HG03060 (cell line): ENCODE measurements around the gene PLA2G4D.
"Not testable (repeated sequence)": the region's sequence is repeated elsewhere in the genome, so short reads cannot be mapped to it uniquely, and the experiment has no call there.

Source experiments
- ATAC-seq: cut with Tn5 transposase; IDR thresholded peaks from one replicate; pipeline ENCODE4 v1.9.1; 2021; ENCODE audit warnings: low read depth, moderate number of reproducible peaks; ENCODE audit not compliant: unreplicated experiment

PLA2G4D gene

DNA sequence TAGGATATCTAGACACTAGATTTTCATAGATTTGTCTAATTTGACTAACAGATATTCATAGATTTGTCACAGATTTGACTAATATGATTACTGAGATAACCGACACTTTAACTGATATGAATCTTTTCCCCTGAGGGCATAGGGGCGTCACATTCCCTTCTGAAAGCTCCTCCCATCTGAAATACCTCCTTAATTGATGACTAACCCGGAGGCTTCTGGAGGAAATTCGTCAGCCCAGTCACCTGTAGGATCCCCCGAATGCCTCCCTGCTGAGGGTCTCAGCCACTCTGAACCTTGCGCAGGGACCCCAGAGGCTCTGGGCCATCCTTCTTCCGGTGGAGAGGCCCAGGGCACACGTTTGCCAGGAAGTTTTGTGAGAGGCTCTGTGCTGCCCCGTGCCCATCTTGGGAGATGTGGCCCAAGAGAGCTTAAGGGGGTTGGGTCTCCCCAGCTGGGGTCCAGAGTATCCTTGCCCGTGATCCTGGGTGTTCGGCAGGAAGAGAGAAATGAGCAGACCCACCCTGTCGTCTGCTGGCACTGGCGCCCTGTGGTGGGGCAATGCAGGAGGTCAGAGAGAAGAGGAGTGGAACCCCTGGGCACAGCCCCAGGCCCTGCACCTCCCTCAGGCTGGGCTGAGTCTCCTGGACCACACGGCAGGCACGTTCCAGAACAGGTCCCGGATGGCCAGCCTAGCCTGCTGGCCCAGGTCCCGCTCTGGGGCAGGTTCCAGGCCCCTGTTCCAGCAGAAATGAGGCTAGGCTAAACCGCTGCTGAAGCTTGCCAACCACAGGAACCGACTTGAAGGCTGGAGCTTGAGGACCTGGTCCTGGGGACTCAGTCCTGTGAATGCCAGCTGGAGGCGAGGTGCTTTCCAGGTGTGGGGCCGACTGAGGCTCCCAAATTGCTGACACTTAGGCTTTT, 1.7 kb downstream of the PLA2G4D start:
- no peak for ATAC-seq

DNA sequence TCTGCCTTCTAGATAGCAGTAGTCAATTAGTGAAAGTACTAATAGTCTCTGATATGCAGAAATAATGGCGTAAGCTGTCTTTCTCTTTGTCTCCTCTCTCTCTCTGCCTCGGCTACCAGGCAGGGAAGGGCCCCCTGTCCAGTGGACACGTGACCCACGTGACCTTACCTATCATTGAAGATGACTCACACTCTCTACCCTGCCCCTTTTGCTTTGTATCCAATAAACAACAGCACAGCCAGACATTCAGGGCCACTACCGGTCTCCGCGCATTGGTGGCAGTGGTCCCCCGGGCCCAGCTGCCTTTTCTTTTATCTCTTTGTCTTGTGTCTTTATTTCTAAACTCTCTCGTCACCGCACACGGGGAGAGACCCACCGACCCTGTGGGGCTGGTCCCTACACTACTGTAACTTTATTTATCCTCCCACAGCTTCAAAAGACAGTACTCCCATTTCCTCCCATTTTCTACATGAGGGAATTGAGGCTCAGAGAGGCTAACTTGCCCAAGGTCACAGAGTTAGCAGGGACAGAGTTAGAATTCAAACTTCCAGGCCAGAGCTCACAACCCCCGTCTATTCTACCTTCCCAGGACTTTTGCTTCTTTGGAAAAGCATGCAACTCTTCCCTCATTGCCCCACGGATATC, 2.5 kb downstream of the PLA2G4D start:
- not testable (repeated sequence) for ATAC-seq

DNA sequence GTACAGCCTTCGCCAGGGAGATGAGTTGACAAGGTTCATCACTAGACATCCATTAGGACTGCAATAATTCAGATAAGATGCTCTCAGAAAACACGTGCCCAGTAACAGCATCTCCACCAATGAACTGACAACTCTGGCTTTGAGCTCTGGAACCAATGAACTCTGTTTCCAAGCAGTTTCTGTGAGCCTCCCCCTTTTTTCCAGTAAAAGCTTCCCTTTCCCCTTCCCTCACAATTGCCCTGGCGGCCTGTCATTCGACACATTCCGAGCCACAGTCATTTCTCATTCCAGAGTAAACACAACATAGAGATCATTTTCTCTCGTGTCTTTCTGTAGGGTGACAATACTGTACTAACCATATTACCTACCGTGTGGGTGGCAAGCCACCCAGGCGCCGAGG, 3.6 kb downstream of the PLA2G4D start:
- ATAC-seq, result no peak

DNA sequence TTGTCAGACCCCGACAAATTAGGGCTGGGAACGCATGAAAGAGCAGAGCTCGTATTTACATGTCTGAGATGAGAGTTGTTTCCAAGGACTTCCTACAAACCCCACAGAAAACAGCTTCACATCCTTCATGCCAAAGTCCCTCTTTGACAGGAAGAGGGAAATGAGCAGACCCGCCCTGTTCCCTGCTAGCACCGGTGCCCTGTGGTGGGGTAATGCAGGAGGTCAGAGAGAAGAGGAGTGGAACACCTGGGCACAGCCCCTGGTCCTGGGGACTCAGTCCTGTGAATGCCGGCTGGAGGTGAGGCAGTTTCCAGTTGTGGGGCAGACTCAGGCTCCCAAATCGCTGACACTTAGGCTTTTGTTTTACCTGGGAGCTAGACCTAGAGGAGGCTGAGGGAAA, 4.0 kb downstream of the PLA2G4D start:
- ATAC-seq, result no peak

DNA sequence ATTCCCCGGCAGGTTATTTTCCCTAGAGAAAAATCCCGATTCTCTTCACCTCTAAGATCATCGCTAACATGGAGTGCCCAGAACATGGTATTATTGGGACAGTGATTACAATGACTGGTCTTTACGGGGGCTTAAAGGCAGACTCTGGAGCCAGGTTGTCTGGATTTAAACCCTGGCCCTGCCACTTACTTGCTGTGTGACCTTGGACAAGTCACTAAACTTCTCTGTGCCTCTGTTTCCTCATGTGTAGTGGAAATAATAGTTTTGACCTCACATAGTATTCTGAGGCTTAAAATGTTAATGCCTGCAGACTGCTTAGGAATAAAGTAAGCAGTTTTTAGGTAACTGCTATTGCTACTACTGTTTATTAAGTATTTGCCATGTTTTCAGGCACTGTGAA, 4.4 kb downstream of the PLA2G4D start:
- ATAC-seq, result no peak

DNA sequence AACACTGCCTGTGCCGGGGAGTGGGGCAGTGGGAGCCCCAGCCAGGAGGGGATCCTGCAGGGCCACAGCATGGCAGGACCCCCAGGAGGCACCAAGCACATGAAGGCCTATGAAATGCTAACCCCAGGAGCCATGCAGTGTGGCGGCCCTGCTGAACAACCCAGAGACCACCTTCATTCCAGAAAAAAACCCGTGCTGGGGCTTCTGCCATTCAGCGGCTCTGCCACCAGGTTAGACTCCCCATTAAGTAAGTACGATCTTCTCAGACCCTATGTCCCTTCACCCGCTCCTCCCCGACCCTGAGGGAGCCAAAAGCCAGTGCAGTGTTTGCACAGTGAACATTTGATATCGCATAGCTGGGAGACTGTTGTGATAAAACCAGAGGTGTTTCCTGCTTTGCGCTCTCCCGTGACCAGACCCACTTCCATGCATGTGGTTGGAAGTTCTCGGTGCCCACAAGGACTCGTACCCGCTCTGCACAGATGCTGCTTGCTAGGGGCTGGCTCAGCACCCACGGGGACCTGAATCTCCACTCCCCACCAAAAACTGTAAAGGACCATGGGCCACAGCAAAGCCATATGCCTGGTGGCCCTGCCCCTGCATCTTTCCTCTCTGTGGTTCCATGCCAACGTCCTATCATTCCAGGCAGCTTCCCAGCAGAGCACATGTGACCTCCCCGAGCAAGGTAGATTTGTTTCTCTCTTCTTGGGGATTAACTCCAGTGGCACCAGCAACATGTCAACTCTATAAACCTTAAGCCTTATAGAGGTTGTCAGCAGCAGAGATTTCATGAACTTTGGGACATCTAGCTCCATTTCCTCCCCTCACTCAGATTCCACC, 5.3 kb downstream of the PLA2G4D start:
- no peak for ATAC-seq

DNA sequence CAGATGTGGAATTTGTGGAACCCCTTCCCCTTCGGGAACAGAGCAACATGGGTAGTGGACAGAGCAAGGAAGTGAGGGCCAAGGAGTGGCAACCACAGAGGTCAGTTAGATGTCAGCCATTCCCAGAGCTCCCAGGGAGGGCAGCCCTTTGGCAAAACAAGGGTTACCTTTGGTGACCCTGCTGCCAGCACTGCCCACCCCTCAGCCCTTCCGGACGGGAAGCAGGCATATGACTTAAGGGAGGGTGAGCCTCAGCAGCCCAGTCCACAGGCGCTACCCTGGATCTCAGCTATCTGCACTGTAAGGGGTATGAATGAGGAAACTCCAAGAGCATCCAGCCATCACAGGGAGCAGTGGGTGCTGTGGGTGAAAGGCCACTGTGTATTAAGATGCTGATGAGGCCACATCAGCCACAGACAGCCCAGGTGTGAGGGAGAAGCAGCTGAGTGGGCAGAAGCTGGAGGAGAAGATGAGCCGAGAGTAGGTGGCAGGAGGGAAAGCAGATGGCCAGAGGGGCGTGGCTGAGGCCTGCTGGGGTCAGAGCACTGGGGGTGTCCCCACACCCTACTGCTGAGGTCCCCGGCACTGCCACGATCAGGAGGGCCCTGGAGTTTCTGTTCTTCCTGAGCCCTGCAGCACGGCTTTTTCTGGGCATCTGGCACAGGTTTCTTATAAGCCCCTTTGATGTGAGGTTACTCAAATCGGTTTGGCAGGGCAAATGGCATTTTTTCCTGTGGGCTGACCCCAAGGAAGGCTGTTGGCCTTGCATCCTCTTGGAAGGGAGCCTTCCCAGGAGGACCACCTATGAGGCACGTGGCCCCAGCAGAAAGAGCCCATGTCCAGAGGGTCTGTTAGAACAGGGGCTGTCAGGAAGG, 6.2 kb downstream of the PLA2G4D start:
- ATAC-seq, result no peak

DNA sequence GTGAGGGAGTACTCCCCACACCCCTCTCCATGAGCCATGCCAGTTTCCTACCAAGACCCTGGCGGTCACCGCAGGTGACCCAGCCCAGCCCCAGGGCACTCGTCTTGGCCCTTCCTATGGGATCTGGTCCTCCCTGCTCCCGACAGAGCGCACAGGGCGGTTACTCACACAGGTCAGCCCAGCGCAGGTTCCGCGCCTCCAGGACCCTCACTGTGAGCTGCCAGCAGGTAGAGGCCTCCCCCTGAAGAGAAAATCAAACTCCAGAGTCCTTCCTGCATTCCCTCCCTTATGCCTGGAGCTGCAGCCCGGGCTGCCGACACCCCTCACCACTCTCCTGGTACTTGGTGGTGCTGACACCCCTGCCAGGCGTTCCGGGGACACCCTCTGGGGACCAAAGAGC, 6.9 kb downstream of the PLA2G4D start:
- no peak for ATAC-seq

DNA sequence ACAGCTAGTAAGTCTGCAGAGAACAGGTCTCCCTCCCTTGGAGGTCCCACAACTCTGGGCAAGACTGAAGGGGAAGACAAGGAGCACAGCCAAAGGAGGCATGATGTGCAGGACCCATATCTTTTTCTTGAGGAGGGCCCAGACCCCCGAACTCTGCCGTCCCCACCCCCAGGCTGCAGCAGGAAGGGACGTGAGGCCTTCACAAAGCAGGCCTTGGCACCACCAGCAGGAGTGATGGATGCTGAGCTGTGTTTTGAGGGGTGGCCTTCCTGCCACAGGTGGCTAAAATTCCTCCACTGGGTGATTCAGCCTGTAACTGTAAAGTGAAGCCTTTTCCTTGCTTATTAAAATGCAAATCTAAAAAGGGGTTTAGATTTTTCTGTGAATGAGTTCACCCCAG, 8.6 kb downstream of the PLA2G4D start:
- no peak for ATAC-seq

DNA sequence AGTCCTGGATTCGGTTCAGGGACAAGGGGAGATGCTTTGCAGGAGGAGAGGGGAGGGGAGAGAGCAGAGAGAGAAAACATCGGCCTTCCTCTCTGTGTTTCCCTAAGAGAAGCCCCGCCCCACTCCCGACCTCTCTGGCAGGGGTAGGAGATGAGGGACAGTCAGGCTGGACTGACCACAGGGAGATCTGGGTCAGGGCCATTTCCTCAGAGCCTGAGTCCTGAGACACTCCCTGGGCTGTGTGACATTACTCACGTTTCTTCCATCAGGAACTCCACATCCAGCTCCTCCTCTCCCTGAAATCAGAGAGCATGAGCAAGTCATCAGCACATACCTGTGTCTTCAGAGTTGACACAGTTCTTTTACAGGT, 9.1 kb downstream of the PLA2G4D start:
- ATAC-seq, result no peak

DNA sequence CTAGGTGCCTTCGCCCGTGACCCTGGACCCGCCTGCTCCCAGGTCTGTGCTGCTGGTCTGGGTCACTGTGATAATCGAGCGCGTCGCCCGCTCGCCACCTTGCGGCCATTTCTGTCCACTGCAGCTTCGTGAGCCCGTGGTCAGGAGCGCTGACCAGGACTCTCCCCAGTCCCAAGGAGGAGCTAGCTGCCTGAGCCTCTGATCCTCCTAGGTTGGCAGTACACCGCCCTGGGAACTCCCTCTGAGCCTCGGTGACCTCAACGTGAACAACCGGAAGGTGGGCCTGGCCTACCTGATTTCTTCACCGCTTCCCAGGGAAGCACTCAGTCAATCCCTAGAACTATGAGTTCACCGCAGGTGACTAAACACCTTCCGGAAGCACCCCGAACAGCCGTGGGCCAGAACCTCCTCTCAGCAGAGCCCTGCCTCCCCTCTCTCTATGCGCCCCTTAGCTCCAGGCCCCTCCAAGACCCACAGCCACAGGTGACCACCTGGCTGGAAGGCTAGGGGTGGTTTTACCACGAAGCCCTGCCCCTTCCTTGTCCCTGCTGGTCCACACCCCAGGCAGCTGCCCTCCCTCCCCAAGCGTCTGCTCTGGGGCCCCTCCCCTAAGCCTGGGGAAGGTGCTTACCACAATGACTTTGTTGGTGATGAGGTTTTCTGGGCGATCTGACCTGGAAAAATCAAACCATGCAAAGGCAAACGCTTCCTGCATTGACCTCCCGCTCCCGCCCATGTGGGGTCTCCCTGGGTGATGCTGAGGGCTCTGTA, 9.7 kb downstream of the PLA2G4D start:
- ATAC-seq, result no peak

DNA sequence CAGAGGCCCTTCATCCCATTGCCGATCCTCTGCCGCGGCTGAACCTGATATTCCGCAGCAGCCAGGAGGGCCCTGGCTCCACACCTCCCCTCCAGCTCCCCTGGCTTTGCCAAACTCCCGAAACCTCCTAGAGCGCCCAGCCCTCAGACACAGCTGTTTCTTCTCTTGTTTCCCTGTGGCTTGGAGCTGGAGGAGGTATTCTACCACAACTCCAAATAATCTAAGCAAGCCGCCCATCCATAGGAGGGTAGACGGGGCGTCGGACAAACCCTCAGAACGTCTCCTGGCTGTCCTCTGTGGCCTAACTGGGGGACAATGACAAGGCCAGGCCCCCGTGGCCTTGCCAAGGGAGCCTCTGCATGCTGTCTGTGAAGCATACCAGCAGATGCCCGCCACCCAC, 10.4 kb downstream of the PLA2G4D start:
- no peak for ATAC-seq

DNA sequence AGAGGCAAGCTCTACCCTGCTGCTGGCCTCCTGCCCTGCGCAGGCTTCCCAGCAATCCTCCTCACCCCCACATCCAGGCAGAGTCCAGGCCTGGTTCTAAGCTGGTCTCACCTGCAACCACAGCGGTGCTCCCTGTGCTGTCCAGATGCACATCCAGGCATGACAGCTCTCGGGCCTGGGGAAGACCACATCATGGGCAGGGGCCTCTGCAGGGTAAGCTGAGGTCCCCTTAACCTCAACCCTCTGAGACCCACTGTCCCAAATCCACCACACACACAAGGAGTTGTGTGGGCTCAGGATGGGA, 10.8 kb downstream of the PLA2G4D start:
- ATAC-seq, result no peak

DNA sequence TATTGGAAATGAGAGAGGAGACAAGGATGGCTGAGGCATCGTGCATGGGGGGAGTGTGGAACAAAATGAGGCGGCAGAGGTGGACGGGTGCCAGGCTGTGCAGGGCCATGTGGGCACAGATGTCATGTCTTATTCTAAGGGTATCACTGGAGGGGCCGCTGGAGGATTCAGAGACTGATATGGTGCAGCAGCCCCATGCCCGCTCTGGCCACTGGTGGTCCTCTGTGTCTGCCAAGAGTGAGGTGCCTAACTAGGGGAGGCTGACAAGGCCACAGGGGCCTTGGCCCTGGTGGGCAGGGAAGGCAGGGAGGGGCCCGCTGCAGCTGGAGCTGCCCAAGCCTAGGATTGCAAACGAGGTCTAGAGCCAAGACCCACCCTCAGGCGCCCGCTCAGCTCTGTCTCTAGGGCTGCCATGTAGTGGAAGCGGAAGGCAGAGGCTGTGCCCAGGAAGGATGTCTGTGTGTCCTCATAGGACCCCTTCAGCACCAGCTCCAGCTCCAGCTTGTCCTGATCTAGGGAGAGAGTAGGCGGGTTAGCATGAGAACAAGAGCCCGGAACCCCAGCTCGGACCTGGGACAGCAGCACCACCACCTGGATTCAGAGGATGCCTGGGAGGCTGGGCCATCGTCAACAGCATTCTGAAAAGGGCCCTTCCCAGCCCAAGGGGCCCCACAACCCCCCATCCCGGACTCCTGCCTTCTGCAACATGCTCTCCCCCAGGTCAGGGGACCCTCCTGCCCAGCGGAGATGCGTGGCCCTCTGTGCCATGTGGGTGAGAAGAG, 11.3 kb downstream of the PLA2G4D start:
- no peak for ATAC-seq

DNA sequence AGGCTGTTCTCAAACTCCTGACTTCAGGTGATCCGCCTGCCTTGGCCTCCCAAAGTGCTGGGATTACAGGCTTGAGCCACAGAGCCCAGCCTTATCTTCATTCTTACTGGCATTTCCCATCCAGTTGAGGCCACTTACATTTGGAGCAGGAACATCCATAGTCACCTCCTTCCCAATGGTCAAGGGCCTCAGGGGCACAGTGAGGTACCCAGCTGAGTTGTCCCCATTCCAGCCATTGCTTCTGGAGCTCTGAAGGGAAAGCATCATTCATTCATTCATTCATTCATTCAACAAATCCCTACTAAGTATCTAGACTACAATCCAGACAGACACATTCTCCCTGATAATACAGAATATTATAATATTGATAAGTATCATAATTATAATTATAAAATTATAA, 12.2 kb downstream of the PLA2G4D start:
- no peak for ATAC-seq

DNA sequence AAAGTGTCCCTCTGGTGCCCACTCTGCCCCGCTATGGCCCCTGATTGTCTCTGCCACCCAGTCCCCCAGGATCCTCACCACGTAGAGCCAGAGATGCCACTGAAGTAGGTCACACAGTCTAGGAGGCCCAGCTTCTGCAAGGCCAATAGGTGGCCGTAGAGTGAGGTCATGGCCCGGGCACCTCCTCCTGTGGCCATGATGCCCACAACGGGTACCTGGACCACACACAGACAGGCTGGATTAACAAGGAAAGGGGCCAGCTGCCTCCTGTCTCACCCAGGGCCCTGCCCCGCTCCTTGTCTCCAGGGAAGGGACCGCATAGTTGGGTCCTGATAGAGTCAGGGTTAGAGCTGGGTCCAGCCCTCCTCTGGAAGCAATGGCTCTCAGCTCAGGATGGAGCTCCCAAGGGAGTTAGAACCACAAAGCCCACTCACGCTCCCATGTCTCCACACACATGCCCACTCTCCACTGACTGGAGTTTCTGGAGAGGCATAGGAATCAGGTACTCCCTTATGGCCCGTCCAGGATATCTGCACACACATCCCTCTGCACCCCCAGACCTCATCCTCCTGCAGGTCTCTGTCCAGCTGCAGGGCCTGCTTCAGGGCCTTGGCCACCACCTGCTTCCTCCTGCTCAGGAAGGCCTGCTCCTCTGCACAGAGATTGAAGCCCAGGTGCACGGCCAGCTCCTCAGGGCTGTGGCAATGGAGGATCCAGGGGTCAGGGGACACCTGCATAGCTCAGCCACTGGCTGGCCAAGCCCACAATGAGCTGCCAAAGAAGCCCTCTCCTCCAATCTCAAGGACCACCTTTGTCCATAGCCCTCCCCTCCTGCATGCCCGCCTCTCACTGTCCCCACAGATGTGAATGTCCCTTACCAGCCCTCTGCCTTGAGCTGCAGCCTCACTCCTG, 13.2 kb downstream of the PLA2G4D start:
- no peak for ATAC-seq

DNA sequence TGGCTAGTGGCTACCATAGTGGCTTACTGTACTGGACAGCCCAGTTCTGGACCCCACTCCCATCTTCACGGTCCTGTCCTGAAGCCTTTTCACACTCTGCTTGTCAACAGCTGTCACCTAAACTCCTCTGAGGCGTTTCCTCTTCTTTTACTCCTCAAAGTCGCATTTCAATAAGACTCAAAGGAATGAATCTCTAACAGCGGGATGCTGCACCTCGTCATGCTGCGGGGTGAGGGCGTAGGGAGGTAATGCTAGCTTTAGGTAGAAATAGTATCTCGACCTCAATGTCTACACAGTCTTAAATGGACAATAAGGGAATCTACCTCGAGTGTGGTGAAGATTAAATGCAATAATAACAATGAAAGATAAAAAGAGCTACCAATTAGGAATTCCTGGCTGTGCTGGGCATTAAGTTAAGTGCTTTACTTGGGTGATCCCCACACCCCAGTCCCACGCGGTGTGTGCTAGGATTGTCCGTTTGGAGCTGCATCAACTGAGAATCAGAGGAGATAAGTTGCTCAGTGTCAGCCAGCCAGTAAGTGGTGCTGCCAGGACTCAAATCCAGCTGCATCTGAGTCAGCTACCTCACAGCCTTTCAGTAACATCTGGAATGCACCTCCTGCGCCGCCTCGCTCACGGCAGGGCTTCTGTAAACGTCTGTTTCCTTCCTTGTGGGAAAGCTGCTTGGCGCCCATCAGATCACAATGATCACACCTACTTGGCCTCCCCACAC, 14.0 kb downstream of the PLA2G4D start:
- ATAC-seq, result no peak
